ENCODE results near the gene TRPM2. TPM values are rescaled to one million over a fixed set of nuclear protein-coding genes. Genes with fewer than 3 reads are reported as not detected.

Gene TRPM2
- total and polyA plus RNA-seq, 3 experiments from 2014 or later, result 1.9 to 2.6 (median 2.4) TPM

- H3K36me3 Mint-ChIP-seq, result peaks cover 0 to 9% (median 0%) of the 10 kb centered on the region in 3 donors
- H3K27me3 ChIP-seq (ENCODE audit: insufficient read depth, low read length, poor library complexity, severe bottlenecking), result no peaks in the 10 kb centered on the region
- no peaks in the 10 kb centered on the region for H3K4me1 ChIP-seq (ENCODE audit: insufficient read depth, low read length)
- H3K4me3 ChIP-seq (ENCODE audit: low read length), result no peak overlapping the region
- DNase-seq, result no peak
- no peak overlapping the region for H3K27ac ChIP-seq (ENCODE audit: low read depth, low read length)
- no peaks in the 10 kb centered on the region for H3K27me3 Mint-ChIP-seq
- H3K36me3 ChIP-seq (ENCODE audit: insufficient read depth, low read length), result no peaks in the 10 kb centered on the region
- POLR2A ChIA-PET, result no interaction called here
- no peaks in the 10 kb centered on the region for H3K4me1 Mint-ChIP-seq
- no peaks in the 10 kb centered on the region for H3K9me3 Mint-ChIP-seq
- H3K27ac Mint-ChIP-seq, result peak overlapping the region in 1 of 8 donors; percentile 64
- no peaks in the 10 kb centered on the region for H3K9me3 ChIP-seq (ENCODE audit: low read length)
- H3K4me3 Mint-ChIP-seq, result peak overlapping the region in 1 of 7 donors; percentile 66
- CTCF ChIA-PET, result no interaction called here
These were observed 66.3 kb downstream of the TRPM2 start for GRCh38 chr21:44419679-44420078.

- Mint-ChIP-seq H3K36me3 (peaks cover 0 to 9% (median 0%) of the 10 kb centered on the region in 3 donors), H3K4me3 (no peak overlapping the region), H3K9me3 (no peaks in the 10 kb centered on the region), H3K27ac (no peak overlapping the region), H3K27me3 (no peaks in the 10 kb centered on the region), H3K4me1 (no peaks in the 10 kb centered on the region)
- POLR2A ChIA-PET, result no interaction called here
- CTCF ChIA-PET, result no interaction called here
- H3K27me3 ChIP-seq (ENCODE audit: insufficient read depth, low read length, poor library complexity, severe bottlenecking), result no peaks in the 10 kb centered on the region
- DNase-seq, result no peak
- no peak overlapping the region for H3K27ac ChIP-seq (ENCODE audit: low read depth, low read length)
- H3K9me3 ChIP-seq (ENCODE audit: low read length), result no peaks in the 10 kb centered on the region
- no peaks in the 10 kb centered on the region for H3K4me1 ChIP-seq (ENCODE audit: insufficient read depth, low read length)
- no peak overlapping the region for H3K4me3 ChIP-seq (ENCODE audit: low read length)
- H3K36me3 ChIP-seq (ENCODE audit: insufficient read depth, low read length), result no peaks in the 10 kb centered on the region
These were observed 67.2 kb downstream of the TRPM2 start for GRCh38 chr21:44420416-44421205.

GRCh38 chr21:44421901-44422840 lies 68.8 kb downstream of the TRPM2 start:
- H3K4me1 Mint-ChIP-seq, result no peaks in the 10 kb centered on the region
- no peaks in the 10 kb centered on the region for H3K27me3 Mint-ChIP-seq
- no peak overlapping the region for H3K27ac ChIP-seq (ENCODE audit: low read depth, low read length)
- CTCF ChIA-PET, result no interaction called here
- no peaks in the 10 kb centered on the region for H3K36me3 ChIP-seq (ENCODE audit: insufficient read depth, low read length)
- POLR2A ChIA-PET, result no interaction called here
- H3K36me3 Mint-ChIP-seq, result peaks cover 0 to 9% (median 0%) of the 10 kb centered on the region in 3 donors
- no peak overlapping the region for H3K4me3 ChIP-seq (ENCODE audit: low read length)
- no peaks in the 10 kb centered on the region for H3K9me3 ChIP-seq (ENCODE audit: low read length)
- no peaks in the 10 kb centered on the region for H3K9me3 Mint-ChIP-seq
- H3K27me3 ChIP-seq (ENCODE audit: insufficient read depth, low read length, poor library complexity, severe bottlenecking), result no peaks in the 10 kb centered on the region
- H3K4me3 Mint-ChIP-seq, result no peak overlapping the region
- peak in 1 of 5 donors; percentile 41 for DNase-seq
- H3K4me1 ChIP-seq (ENCODE audit: insufficient read depth, low read length), result no peaks in the 10 kb centered on the region
- no peak overlapping the region for H3K27ac Mint-ChIP-seq

- Histone ChIP-seq H3K36me3 (ENCODE audit: insufficient read depth, low read length) (no peaks in the 10 kb centered on the region), H3K9me3 (ENCODE audit: low read length) (no peaks in the 10 kb centered on the region), H3K4me1 (ENCODE audit: insufficient read depth, low read length) (no peaks in the 10 kb centered on the region), H3K27ac (ENCODE audit: low read depth, low read length) (no peak overlapping the region), H3K27me3 (ENCODE audit: insufficient read depth, low read length, poor library complexity, severe bottlenecking) (no peaks in the 10 kb centered on the region), H3K4me3 (ENCODE audit: low read length) (no peak overlapping the region)
- CTCF ChIA-PET, result no interaction called here
- POLR2A ChIA-PET, result no interaction called here
- peak overlapping the region in 2 of 8 donors; percentile 17 to 43 for H3K27ac Mint-ChIP-seq
- peak in 1 of 5 donors; percentile 41 for DNase-seq
- peaks cover 0 to 2% of the 10 kb centered on the region in 2 donors for H3K27me3 Mint-ChIP-seq
- H3K36me3 Mint-ChIP-seq, result peaks cover 0 to 9% (median 0%) of the 10 kb centered on the region in 3 donors
- no peaks in the 10 kb centered on the region for H3K4me1 Mint-ChIP-seq
- H3K9me3 Mint-ChIP-seq, result no peaks in the 10 kb centered on the region
- no peak overlapping the region for H3K4me3 Mint-ChIP-seq
These were observed 69.9 kb downstream of the TRPM2 start for GRCh38 chr21:44423312-44423821.

- Mint-ChIP-seq H3K27me3 (peaks cover 0 to 2% of the 10 kb centered on the region in 2 donors), H3K4me1 (no peaks in the 10 kb centered on the region), H3K36me3 (peaks cover 0 to 9% (median 0%) of the 10 kb centered on the region in 3 donors), H3K27ac (no peak overlapping the region), H3K4me3 (no peak overlapping the region), H3K9me3 (peaks cover 0 to 3% (median 2%) of the 10 kb centered on the region in 5 donors)
- no peaks in the 10 kb centered on the region for H3K27me3 ChIP-seq (ENCODE audit: insufficient read depth, low read length, poor library complexity, severe bottlenecking)
- CTCF ChIA-PET, result no interaction called here
- H3K27ac ChIP-seq (ENCODE audit: low read depth, low read length), result no peak overlapping the region
- H3K36me3 ChIP-seq (ENCODE audit: insufficient read depth, low read length), result no peaks in the 10 kb centered on the region
- no peak overlapping the region for H3K4me3 ChIP-seq (ENCODE audit: low read length)
- no peaks in the 10 kb centered on the region for H3K9me3 ChIP-seq (ENCODE audit: low read length)
- no peaks in the 10 kb centered on the region for H3K4me1 ChIP-seq (ENCODE audit: insufficient read depth, low read length)
- POLR2A ChIA-PET, result no interaction called here
- DNase-seq, result peak in 1 of 5 donors; percentile 29
These were observed 70.7 kb downstream of the TRPM2 start for GRCh38 chr21:44423941-44424607.

- Mint-ChIP-seq H3K36me3 (peaks cover 0 to 4% (median 0%) of the 10 kb centered on the region in 3 donors), H3K27me3 (peaks cover 0 to 2% of the 10 kb centered on the region in 2 donors), H3K4me3 (no peak overlapping the region), H3K9me3 (peaks cover 0 to 5% (median 4%) of the 10 kb centered on the region in 5 donors), H3K4me1 (no peaks in the 10 kb centered on the region), H3K27ac (no peak overlapping the region)
- no peak overlapping the region for H3K27ac ChIP-seq (ENCODE audit: low read depth, low read length)
- H3K36me3 ChIP-seq (ENCODE audit: insufficient read depth, low read length), result no peaks in the 10 kb centered on the region
- H3K4me1 ChIP-seq (ENCODE audit: insufficient read depth, low read length), result no peaks in the 10 kb centered on the region
- H3K27me3 ChIP-seq (ENCODE audit: insufficient read depth, low read length, poor library complexity, severe bottlenecking), result no peaks in the 10 kb centered on the region
- H3K4me3 ChIP-seq (ENCODE audit: low read length), result no peak overlapping the region
- DNase-seq, result peak in 1 of 5 donors; percentile 44
- POLR2A ChIA-PET, result no interaction called here
- CTCF ChIA-PET, result no interaction called here
- H3K9me3 ChIP-seq (ENCODE audit: low read length), result no peaks in the 10 kb centered on the region
These were observed 71.3 kb downstream of the TRPM2 start for GRCh38 chr21:44424608-44425306.

DNA sequence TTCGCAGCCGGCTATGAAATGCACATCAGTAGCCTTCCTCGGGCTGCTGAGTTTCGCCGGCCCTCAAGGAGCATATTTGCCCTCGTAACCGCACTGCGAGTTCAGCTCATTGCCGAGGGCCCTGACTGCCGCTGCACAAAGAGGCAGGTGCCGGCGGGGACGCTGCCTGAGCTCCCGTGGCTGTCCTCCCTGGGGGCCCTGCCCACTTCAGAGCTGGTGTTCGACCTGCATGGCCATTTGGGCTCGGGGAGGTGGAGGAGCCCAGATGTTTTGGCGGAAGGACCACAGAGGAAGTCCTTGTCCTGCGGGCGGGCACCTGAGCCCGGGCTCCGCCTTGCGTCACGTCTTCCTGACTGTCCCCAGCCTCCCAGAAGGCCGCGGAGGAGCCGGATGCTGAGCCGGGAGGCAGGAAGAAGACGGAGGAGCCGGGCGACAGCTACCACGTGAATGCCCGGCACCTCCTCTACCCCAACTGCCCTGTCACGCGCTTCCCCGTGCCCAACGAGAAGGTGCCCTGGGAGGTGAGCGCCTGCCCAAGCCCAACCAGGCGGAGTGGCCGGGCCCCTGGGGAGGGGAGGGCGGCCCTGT lies 72.0 kb downstream of the TRPM2 start:
- no peak overlapping the region for H3K4me3 Mint-ChIP-seq
- peaks cover 0 to 9% (median 8%) of the 10 kb centered on the region in 5 donors for H3K9me3 Mint-ChIP-seq
- ChIA-PET POLR2A (no interaction called here), CTCF (no interaction called here)
- Histone ChIP-seq H3K27ac (ENCODE audit: low read depth, low read length) (no peak overlapping the region), H3K4me3 (ENCODE audit: low read length) (no peak overlapping the region), H3K36me3 (ENCODE audit: insufficient read depth, low read length) (no peaks in the 10 kb centered on the region), H3K27me3 (ENCODE audit: insufficient read depth, low read length, poor library complexity, severe bottlenecking) (no peaks in the 10 kb centered on the region), H3K9me3 (ENCODE audit: low read length) (no peaks in the 10 kb centered on the region), H3K4me1 (ENCODE audit: insufficient read depth, low read length) (no peaks in the 10 kb centered on the region)
- no peak overlapping the region for H3K27ac Mint-ChIP-seq
- peaks cover 0 to 2% of the 10 kb centered on the region in 2 donors for H3K27me3 Mint-ChIP-seq
- H3K36me3 Mint-ChIP-seq, result peaks cover 0 to 6% (median 3%) of the 10 kb centered on the region in 3 donors
- H3K4me1 Mint-ChIP-seq, result no peaks in the 10 kb centered on the region
- DNase-seq, result peak in 1 of 5 donors; percentile 40

Data from CD8-positive, alpha-beta memory T cell (primary cell).